GM19238 (cell line): ENCODE data around the gene PKP4.
"Not testable (repeated sequence)": the region's sequence is repeated elsewhere in the genome, so short reads cannot be mapped to it uniquely, and the experiment has no call there.

Source experiments
- DNase-seq: peaks from one replicate; pipeline ENCODE4 v3.0.0; 2011; ENCODE audit warnings: low spot score; ENCODE audit not compliant: insufficient read length

The PKP4 gene

GRCh38 chr2:158676295-158676694 lies 219.5 kb downstream of the PKP4 start:
- no peak for DNase-seq

- no peak for DNase-seq
Observed at GRCh38 chr2:158676696-158677095, 219.9 kb downstream of the PKP4 start.

GRCh38 chr2:158677542-158677941 lies 220.8 kb downstream of the PKP4 start:
- no peak for DNase-seq

GRCh38 chr2:158681816-158682215 lies 225.1 kb downstream of the PKP4 start:
- DNase-seq, result no peak

- no peak for DNase-seq
Observed at GRCh38 chr2:158685646-158686045, 228.9 kb downstream of the PKP4 start.

- DNase-seq, result no peak
Observed at GRCh38 chr2:158686210-158686691, 229.5 kb downstream of the PKP4 start.

GRCh38 chr2:158687315-158687714 lies 230.6 kb downstream of the PKP4 start:
- no peak for DNase-seq

GRCh38 chr2:158688721-158689120 lies 232.0 kb downstream of the PKP4 start:
- DNase-seq, result no peak

GRCh38 chr2:158689391-158689790 lies 232.6 kb downstream of the PKP4 start:
- DNase-seq, result no peak

GRCh38 chr2:158690823-158691222 lies 234.1 kb downstream of the PKP4 start:
- no peak for DNase-seq

GRCh38 chr2:158691619-158692018 lies 234.9 kb downstream of the PKP4 start:
- no peak for DNase-seq

GRCh38 chr2:158692372-158693103 lies 235.8 kb downstream of the PKP4 start:
- no peak for DNase-seq

GRCh38 chr2:158693476-158693875 lies 236.7 kb downstream of the PKP4 start:
- no peak for DNase-seq

- no peak for DNase-seq
Observed at GRCh38 chr2:158695305-158695704, 238.6 kb downstream of the PKP4 start.

- not testable (repeated sequence) for DNase-seq
Observed at GRCh38 chr2:158695744-158696143, 239.0 kb downstream of the PKP4 start.

GRCh38 chr2:158699323-158699722 lies 242.6 kb downstream of the PKP4 start:
- no peak for DNase-seq

GRCh38 chr2:158701101-158701500 lies 244.3 kb downstream of the PKP4 start:
- DNase-seq, result no peak

GRCh38 chr2:158702740-158703139 lies 246.0 kb downstream of the PKP4 start:
- DNase-seq, result no peak

GRCh38 chr2:158704724-158705465 lies 248.1 kb downstream of the PKP4 start:
- DNase-seq, result not testable (repeated sequence)

GRCh38 chr2:158712791-158713522 lies 256.2 kb downstream of the PKP4 start:
- no peak for DNase-seq

- DNase-seq, result no peak
Observed at GRCh38 chr2:158713523-158714138, 256.9 kb downstream of the PKP4 start.

- no peak for DNase-seq
Observed at GRCh38 chr2:158714420-158714819, 257.7 kb downstream of the PKP4 start.
